Upper lobe of left lung (tissue), 4 donors: ENCODE measurements around the gene PTK6.

Source experiments
- POLR2A ChIP-seq, 4 donors: fragments of 450-650 bp; IDR thresholded peaks; one replicate each; pipeline ENCODE4 v1.5.1; 2016 to 2017; ENCODE audit warnings: antibody characterized with exemption in 4 of 4, mild to moderate bottlenecking in 2 of 4
- TF ChIP-seq, protein P1 (sequence below), 6 experiments: fragments of 450-650 bp in 4 of 6; fragments of 200-600 bp in 2 of 6; sonication (generic) in 2 of 6; IDR thresholded peaks; one replicate each; pipeline ENCODE4 v1.5.1; 2016 to 2019; ENCODE audit warnings: antibody characterized with exemption in 6 of 6

GRCh38 chr20:63572071-63572787 is 35.1 kb upstream of the PTK6 start:
- TF ChIP-seq, protein P1, sequence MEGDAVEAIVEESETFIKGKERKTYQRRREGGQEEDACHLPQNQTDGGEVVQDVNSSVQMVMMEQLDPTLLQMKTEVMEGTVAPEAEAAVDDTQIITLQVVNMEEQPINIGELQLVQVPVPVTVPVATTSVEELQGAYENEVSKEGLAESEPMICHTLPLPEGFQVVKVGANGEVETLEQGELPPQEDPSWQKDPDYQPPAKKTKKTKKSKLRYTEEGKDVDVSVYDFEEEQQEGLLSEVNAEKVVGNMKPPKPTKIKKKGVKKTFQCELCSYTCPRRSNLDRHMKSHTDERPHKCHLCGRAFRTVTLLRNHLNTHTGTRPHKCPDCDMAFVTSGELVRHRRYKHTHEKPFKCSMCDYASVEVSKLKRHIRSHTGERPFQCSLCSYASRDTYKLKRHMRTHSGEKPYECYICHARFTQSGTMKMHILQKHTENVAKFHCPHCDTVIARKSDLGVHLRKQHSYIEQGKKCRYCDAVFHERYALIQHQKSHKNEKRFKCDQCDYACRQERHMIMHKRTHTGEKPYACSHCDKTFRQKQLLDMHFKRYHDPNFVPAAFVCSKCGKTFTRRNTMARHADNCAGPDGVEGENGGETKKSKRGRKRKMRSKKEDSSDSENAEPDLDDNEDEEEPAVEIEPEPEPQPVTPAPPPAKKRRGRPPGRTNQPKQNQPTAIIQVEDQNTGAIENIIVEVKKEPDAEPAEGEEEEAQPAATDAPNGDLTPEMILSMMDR (IDR thresholded peaks at IDR 0.05) = no peak
- no peak for TF ChIP-seq POLR2A (IDR thresholded peaks at IDR 0.05)
